Gastrocnemius medialis (tissue), 4 donors: ENCODE measurements around the gene SLC25A21. TPM values are rescaled to one million over a fixed set of nuclear protein-coding genes. Genes with fewer than 3 reads are reported as not detected.
"Not testable (repeated sequence)": the region's sequence is repeated elsewhere in the genome, so short reads cannot be mapped to it uniquely, and the experiment has no call there.

Experiments used
- ATAC-seq, 2 donors: fragments of 150-250 bp; one replicate each; pipeline ENCODE4 v1.9.1; 2016
- DNase-seq, 2 donors: peaks; one replicate each; pipeline ENCODE4 v3.0.0-alpha.2; 2019
- H3K27ac ChIP-seq, 4 donors: fragments of 200-600 bp; sonication (generic); 1 replicate in 1 of 4; 2 replicates in 3 of 4; pipeline ENCODE4 v1.5.1; 2016 to 2018; ENCODE audit warnings: mild to moderate bottlenecking in 2 of 4, moderate library complexity in 1 of 4
- H3K27me3 ChIP-seq, 3 donors: fragments of 200-600 bp; sonication (generic) in 2 of 3; 1 replicate in 1 of 3; 2 replicates in 2 of 3; pipeline versions ENCODE4 v1.5.1 to v1.6.0; 2016 to 2019; ENCODE audit warnings: mild to moderate bottlenecking in 1 of 3, moderate library complexity in 1 of 3
- H3K36me3 ChIP-seq, 2 donors: fragments of 200-600 bp; sonication (generic) in 1 of 2; one replicate each; pipeline ENCODE4 v1.5.1; 2017 to 2018
- H3K4me1 ChIP-seq, 2 donors: fragments of 200-600 bp; sonication (generic) in 1 of 2; one replicate each; pipeline ENCODE4 v1.5.1; 2016 to 2017; ENCODE audit warnings: mild to moderate bottlenecking in 2 of 2
- H3K4me3 ChIP-seq, 4 donors: fragments of 200-600 bp; sonication (generic) in 3 of 4; 1 replicate in 1 of 4; 2 replicates in 3 of 4; pipeline ENCODE4 v1.5.1; 2016 to 2019; ENCODE audit warnings: mild to moderate bottlenecking in 2 of 4
- H3K9me3 ChIP-seq, 3 donors: fragments of 200-600 bp; sonication (generic) in 2 of 3; 1 replicate in 1 of 3; 2 replicates in 2 of 3; pipeline ENCODE4 v1.5.1; 2016 to 2019
- POLR2A ChIP-seq, 2 donors: fragments of 450-650 bp; IDR thresholded peaks; one replicate each; pipeline ENCODE4 v1.6.1; 2017; ENCODE audit warnings: antibody characterized with exemption in 2 of 2, mild to moderate bottlenecking in 2 of 2, moderate library complexity in 2 of 2
- in situ Hi-C, 4 donors: fragments of 200-750 bp; cut with MboI; loops; one replicate each; pipeline versions ENCODE4 v1.15.0 to v1.8.0; 2017; ENCODE audit warnings: low sequenced_read_pairs in 4 of 4
- intact Hi-C: fragments of 100-400 bp; cut with DNase I; formaldehyde crosslinking; loops from one replicate; pipeline ENCODE4 v1.15.1; 2023; ENCODE audit warnings: low total_unique reads
- total RNA-seq, 4 donors: library from RNA; depleted of rRNA; stranded (reverse); fragments of >200 nt; gene quantifications; one replicate each; pipeline versions ENCODE4 v1.1.0 to v1.2.3, GENCODE V29; 2016
- TF ChIP-seq, protein P1 (sequence below), 5 experiments: fragments of 450-650 bp in 3 of 5; fragments of 200-600 bp in 2 of 5; sonication (generic) in 2 of 5; IDR thresholded peaks in 4 of 5; conservative IDR thresholded peaks in 1 of 5; 1 replicate in 4 of 5; 2 replicates in 1 of 5; pipeline ENCODE4 v1.5.1; 2016 to 2019; ENCODE audit warnings: antibody characterized with exemption in 5 of 5, mild to moderate bottlenecking in 3 of 5, moderate library complexity in 3 of 5

SLC25A21 gene
- total RNA-seq, 4 donors from 2014 or later = 1.9 TPM; not detected in 3

DNA sequence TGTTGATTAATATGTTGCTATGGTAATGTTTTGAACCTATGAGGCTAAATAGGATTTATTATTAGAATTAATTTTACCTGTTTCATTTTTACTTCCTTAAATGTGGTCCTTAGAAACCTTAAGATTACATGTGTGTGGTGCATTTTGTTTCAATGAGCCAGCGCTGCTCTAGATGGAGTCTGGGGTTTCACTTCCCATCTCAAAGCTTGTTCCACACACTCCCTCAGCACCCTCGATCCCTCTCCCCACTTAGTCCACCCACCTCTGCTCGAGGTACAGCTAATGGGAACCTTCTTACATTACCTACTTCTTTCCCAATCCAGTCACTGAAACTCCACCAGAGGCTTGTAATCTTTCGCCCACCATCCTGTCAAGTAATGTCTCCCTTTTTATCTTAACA, 305.5 kb downstream of the SLC25A21 start:
- ATAC-seq (no peak), DNase-seq (no peak)
- Histone ChIP-seq H3K27ac (no peak overlapping the region), H3K9me3 (no peaks in the 10 kb centered on the region), H3K4me3 (no peak overlapping the region), H3K4me1 (no peaks in the 10 kb centered on the region), H3K36me3 (no peaks in the 10 kb centered on the region), H3K27me3 (no peaks in the 10 kb centered on the region)
- intact Hi-C loops = no loop called here
- no peak for TF ChIP-seq POLR2A (IDR thresholded peaks at IDR 0.05)
- TF ChIP-seq, protein P1, sequence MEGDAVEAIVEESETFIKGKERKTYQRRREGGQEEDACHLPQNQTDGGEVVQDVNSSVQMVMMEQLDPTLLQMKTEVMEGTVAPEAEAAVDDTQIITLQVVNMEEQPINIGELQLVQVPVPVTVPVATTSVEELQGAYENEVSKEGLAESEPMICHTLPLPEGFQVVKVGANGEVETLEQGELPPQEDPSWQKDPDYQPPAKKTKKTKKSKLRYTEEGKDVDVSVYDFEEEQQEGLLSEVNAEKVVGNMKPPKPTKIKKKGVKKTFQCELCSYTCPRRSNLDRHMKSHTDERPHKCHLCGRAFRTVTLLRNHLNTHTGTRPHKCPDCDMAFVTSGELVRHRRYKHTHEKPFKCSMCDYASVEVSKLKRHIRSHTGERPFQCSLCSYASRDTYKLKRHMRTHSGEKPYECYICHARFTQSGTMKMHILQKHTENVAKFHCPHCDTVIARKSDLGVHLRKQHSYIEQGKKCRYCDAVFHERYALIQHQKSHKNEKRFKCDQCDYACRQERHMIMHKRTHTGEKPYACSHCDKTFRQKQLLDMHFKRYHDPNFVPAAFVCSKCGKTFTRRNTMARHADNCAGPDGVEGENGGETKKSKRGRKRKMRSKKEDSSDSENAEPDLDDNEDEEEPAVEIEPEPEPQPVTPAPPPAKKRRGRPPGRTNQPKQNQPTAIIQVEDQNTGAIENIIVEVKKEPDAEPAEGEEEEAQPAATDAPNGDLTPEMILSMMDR (IDR thresholded peaks at IDR 0.05 in 4 of 5, conservative IDR thresholded peaks at IDR 0.05 in 1 of 5) = no peak
- in situ Hi-C loops = no loop called here

DNA sequence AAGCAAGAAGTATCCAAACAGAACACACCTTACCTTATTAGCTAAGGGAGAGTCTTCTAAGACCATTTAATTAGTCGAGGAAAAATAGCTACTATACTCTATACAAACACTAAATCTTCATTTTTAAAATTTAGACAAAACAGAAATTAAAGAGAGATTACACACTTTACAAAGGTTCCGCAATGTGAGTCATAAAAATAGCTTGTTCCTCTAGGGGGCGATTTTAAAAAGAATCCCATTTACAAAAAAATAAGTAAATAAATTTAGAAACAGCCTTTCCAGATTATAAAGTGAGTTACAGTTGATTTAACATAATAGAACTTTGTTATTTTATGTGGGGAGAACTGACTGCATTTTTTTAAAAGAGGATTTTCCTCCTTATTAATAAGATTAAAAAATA, 309.1 kb downstream of the SLC25A21 start:
- intact Hi-C loops (no loop called here), in situ Hi-C loops (no loop called here)
- Histone ChIP-seq H3K27ac (no peak overlapping the region), H3K27me3 (no peaks in the 10 kb centered on the region), H3K4me1 (no peaks in the 10 kb centered on the region), H3K4me3 (no peak overlapping the region), H3K9me3 (no peaks in the 10 kb centered on the region), H3K36me3 (no peaks in the 10 kb centered on the region)
- TF ChIP-seq, protein P1 (IDR thresholded peaks at IDR 0.05 in 4 of 5, conservative IDR thresholded peaks at IDR 0.05 in 1 of 5) = no peak
- no peak for TF ChIP-seq POLR2A (IDR thresholded peaks at IDR 0.05)
- ATAC-seq (no peak), DNase-seq (no peak)

DNA sequence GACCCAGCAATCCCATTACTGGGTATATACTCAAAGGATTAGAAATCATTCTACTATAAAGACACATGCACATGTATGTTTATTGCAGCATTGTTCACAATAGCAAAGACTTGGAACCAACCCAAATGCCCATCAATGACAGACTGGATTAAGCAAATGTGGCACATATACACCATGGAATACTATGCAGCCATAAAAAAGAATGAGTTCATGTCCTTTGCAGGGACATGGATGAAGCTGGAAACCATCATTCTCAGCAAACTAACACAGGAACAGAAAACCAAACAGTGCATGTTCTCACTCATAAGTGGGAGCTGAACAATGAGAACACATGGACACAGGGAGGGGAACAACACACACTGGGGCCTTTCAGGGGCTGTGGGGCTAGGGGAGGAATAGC, 310.2 kb downstream of the SLC25A21 start:
- H3K36me3 ChIP-seq, DNase-seq, H3K27me3 ChIP-seq, H3K27ac ChIP-seq, intact Hi-C loops, in situ Hi-C loops, H3K4me1 ChIP-seq, H3K9me3 ChIP-seq, ATAC-seq, H3K4me3 ChIP-seq: not testable (repeated sequence)

DNA sequence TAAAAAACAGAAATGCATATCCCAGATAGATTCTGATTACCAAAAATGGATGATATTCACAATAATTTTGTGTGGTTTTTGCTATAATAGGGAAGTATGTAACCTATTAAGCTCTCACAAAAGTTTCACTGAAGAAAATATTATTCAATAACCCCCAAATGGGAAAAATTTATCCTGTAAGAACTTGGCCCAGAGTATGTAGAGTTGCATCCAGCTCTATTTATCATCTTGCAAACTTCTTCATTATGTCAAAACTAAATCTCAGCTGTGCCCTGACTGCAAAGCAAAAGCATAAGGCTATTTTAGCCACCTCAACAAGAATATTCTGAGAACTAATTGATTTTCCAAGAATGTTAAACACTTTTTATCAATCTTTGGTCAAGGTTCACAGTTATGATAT, 311.6 kb downstream of the SLC25A21 start:
- TF ChIP-seq, protein P1 (IDR thresholded peaks at IDR 0.05 in 4 of 5, conservative IDR thresholded peaks at IDR 0.05 in 1 of 5) = no peak
- TF ChIP-seq POLR2A (IDR thresholded peaks at IDR 0.05) = no peak
- intact Hi-C loops (no loop called here), in situ Hi-C loops (no loop called here)
- ATAC-seq = no peak
- Histone ChIP-seq H3K4me1 (no peaks in the 10 kb centered on the region), H3K36me3 (no peaks in the 10 kb centered on the region), H3K27me3 (no peaks in the 10 kb centered on the region), H3K9me3 (no peaks in the 10 kb centered on the region), H3K4me3 (no peak overlapping the region), H3K27ac (no peak overlapping the region)
- DNase-seq = no peak

DNA sequence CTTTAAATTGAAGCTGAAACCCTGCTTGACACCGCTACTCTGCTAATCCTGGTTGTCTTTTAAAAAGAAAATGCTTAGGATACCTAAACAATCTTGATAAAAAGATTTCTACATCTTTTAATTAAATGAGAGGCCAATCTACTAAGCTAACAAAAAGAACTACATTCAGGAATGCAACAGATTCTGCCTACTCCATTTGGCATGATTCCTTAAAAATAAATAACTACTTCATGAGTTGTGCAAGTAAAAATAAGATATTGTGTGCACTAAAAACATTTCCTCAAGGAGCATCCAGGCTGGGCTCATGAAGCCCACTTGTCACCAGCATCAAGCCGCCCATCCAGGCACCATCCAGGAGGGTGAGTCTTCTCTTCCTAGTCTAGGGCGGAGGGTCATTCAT, 313.3 kb downstream of the SLC25A21 start:
- intact Hi-C loops = no loop called here
- ATAC-seq = no peak

More for the DNA sequence above, 313.3 kb downstream of the SLC25A21 start:
- TF ChIP-seq, protein P1 (IDR thresholded peaks at IDR 0.05 in 4 of 5, conservative IDR thresholded peaks at IDR 0.05 in 1 of 5) = no peak
- TF ChIP-seq POLR2A (IDR thresholded peaks at IDR 0.05) = no peak
- no peak for DNase-seq
- Histone ChIP-seq H3K4me1 (no peaks in the 10 kb centered on the region), H3K27ac (no peak overlapping the region), H3K36me3 (no peaks in the 10 kb centered on the region), H3K9me3 (no peaks in the 10 kb centered on the region), H3K27me3 (no peaks in the 10 kb centered on the region), H3K4me3 (no peak overlapping the region)
- in situ Hi-C loops = no loop called here
